NCI-H1105 treated with DMSO at 0.1 percent for 48 hours (cell line): ENCODE data around the gene SART3.

Experiments used
- DNase-seq: peaks from one replicate; lab custom pipeline; 2025; lab: John Stamatoyannopoulos, UW

The SART3 gene, protein sequence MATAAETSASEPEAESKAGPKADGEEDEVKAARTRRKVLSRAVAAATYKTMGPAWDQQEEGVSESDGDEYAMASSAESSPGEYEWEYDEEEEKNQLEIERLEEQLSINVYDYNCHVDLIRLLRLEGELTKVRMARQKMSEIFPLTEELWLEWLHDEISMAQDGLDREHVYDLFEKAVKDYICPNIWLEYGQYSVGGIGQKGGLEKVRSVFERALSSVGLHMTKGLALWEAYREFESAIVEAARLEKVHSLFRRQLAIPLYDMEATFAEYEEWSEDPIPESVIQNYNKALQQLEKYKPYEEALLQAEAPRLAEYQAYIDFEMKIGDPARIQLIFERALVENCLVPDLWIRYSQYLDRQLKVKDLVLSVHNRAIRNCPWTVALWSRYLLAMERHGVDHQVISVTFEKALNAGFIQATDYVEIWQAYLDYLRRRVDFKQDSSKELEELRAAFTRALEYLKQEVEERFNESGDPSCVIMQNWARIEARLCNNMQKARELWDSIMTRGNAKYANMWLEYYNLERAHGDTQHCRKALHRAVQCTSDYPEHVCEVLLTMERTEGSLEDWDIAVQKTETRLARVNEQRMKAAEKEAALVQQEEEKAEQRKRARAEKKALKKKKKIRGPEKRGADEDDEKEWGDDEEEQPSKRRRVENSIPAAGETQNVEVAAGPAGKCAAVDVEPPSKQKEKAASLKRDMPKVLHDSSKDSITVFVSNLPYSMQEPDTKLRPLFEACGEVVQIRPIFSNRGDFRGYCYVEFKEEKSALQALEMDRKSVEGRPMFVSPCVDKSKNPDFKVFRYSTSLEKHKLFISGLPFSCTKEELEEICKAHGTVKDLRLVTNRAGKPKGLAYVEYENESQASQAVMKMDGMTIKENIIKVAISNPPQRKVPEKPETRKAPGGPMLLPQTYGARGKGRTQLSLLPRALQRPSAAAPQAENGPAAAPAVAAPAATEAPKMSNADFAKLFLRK

GRCh38 chr12:108560752-108561719 lies at the start of gene SART3:
Gene SART3, minus strand, starts transcription at chr12:108561173. Its CDS starts 19 bp downstream, at chr12:108561154.
- peak; percentile 95 for DNase-seq

DNA sequence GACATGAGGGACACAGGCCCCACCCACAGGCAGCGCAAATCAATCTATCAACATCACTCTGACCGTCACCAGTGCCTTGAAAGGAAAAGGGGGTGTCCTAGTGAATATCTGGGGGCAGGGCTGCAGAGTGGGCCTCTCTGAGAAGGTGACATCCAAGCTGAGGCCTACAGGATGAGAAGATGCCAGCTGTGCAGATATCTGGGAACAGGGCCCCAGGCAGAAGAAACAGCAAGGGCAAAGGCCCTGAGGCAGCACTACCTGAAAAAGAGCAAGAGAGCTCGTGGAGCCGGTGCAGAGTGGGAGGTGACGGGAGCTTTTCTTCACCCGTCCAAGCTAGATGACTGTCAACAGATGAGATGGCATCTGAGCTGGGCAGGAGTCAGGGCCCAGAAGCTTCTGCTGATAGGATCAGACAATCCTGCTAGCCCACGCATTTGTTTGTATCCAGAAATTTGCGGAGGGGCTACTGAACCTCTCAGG lies 49.4 kb upstream of the SART3 start:
- DNase-seq = no peak

- DNase-seq = no peak
Measured at GRCh38 chr12:108609537-108610335, 48.8 kb upstream of the SART3 start.

DNA sequence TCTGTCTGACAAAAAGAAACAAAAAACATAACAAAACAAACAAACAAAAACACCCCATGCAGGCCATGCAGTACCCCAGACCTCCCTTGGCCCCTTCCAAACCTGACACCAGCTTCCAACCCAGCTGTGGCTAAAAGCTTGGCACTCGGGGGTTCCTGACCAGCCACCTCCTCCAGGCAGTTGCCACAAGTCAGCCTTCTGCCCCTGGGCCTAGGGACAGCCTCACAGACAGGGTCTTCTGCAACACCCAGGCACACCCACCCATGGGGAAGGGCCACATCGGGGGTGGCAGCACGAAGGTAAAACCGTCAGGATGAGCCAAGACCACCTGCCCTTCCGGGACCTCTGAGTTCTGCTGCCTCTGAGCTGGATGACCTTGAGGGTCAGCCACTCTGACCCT lies 47.6 kb upstream of the SART3 start:
- no peak for DNase-seq

GRCh38 chr12:108607981-108608600 lies 47.1 kb upstream of the SART3 start:
- no peak for DNase-seq

GRCh38 chr12:108606492-108606891 lies 45.5 kb upstream of the SART3 start:
- no peak for DNase-seq

DNA sequence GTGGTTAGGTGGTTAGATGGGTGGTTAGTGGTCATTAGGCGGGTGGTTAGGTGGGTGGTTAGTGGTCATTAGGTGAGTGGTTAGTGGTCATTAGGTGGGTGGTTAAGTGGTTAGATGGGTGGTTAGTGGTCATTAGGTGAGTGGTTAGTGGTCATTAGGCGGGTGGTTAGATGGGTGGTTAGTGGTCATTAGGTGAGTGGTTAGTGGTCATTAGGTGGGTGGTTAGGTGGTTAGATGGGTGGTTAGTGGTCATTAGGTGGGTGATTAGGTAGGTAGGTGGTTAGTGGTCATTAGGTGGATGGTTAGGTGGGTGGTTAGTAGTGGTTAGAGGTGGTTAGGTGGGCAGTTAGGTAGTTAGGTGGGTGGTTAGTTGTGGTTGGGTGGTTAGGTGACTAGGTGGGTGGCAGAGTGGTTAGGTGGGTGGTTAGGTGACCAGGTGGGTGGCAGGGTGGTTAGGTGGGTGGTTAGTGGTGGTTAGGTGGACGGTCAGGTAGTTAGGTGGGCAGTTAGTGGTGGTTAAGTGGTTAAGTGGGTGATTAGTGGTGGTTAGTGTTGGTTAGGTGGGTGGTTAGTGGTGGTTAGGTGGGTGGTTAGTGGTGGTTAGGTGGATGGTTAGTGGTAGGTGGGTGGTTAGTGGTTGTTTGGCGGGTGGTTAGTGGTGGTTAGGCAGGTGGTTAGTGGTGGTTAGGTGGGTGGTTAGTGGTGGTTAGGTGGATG lies 44.9 kb upstream of the SART3 start:
- no peak for DNase-seq

- DNase-seq = no peak
Measured at GRCh38 chr12:108605000-108605689, 44.2 kb upstream of the SART3 start.

- DNase-seq = no peak
Measured at GRCh38 chr12:108604208-108604941, 43.4 kb upstream of the SART3 start.

GRCh38 chr12:108603743-108604142 lies 42.8 kb upstream of the SART3 start:
- no peak for DNase-seq

DNA sequence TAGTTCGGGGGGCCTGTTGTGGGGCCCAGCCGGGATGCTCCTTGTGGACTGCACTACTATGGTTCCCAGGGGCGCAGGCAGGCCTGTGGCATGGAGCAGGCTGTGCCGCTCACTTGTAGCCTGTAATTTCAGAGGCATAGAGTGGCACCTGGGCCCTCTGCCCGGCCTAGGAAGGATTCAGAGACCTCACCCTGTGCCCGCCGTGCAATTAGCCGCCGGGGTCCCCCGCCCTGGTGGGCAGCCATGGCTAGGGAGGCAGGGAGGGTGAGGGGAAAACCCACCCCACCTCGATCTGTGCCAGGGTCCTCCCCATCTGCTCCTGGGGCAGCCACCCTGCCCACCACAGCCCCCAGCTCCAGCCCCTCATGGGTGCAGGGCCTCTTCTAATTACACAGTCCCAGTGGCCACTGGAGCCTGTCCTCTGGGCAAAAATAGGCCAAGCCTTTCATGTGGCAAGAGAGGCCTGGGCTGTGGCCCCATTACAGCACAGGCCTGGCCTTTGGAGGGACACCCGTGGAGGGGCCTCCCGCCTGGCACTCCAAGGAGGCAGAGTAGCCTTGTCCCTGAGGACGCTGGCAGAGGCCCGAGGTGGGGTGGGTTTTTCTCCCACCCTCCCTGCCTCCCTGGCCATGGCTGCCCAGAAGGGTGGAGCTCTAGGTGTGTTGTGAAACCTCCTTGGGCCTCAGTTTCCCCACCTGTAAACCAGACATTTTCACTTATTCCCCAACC lies 42.2 kb upstream of the SART3 start:
- DNase-seq = no peak

- no peak for DNase-seq
Measured at GRCh38 chr12:108602209-108602705, 41.3 kb upstream of the SART3 start.

GRCh38 chr12:108600702-108601007 lies 39.7 kb upstream of the SART3 start:
- no peak for DNase-seq

- DNase-seq = no peak
Measured at GRCh38 chr12:108599948-108600701, 39.2 kb upstream of the SART3 start.

- no peak for DNase-seq
Measured at GRCh38 chr12:108599541-108599940, 38.6 kb upstream of the SART3 start.

DNA sequence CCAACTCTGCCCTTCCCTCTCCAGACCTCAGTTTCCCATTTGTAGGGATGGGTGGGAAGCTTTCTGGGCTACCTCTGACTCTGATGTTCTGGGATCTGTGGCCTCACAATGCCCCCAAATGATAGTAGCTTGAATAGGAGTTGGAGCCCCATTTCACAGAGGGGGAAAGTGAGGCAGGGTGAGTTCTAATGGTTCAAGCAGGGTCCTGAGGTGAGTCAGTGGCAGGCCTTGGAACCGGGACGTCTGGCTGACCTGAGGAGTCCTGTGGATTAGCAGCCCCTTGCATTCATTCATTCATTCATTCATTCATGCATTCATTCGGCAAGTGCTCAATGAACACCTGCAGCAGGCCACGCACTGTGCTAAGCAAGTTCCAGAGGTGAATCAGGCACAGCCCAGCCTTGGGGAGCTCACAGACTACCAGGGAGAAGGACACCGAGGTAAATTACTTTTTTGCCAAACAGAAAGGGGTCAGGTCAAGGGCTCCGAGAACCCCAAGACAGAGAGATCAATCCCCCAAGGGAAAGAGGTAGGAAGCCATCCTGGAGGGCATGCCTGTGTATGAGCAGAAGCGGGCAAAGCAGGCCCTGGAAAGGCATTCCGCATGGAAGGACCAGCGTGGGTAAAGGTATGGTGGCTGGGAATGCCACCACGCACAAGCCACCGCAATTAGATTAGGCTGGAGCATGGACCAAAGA lies 37.7 kb upstream of the SART3 start:
- no peak for DNase-seq
